ENCODE data around the gene CAMSAP1. TPM values are rescaled to one million over a fixed set of nuclear protein-coding genes. Genes with fewer than 3 reads are reported as not detected.
"Not testable (repeated sequence)": the region's sequence is repeated elsewhere in the genome, so short reads cannot be mapped to it uniquely, and the experiment has no call there.

CAMSAP1 gene
- total and polyA plus RNA-seq, 10 donors: 2.4 to 34.3 (median 19.8) TPM

DNA sequence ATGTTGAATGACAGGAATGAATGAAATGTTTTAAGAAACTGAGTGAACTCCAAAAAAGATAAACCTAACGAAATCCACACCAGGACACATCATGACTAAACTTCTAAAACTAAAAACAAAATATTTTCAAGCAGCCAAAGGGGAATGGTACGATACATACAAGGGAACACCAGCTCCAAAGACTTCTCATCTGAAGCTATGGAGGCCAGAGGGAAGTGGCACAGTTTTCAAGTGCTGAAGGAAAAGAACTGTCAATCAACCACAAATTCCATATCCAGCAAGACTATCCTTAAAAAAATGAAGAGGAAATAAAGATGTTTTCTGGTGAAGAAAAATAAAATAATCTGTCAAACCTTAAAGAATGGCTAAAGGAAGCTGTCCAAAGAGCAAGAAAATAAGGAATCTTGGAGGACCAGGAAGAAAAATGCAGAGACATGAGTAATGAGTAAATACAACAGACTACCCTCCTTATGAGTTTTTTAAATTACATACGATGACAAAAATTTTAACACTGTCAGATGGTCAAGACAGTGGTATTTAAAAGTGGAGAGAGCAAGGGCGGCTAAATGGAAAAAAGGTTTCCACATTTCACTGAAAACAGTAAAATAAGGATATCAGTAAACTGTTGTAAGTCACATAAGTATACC, 12.0 kb downstream of the CAMSAP1 start:
- Histone ChIP-seq H3K36me3 (no peaks in the 10 kb centered on the region), H3K4me3 (no peak overlapping the region), H3K27me3 (replicated peaks in 1 of 7) (no peaks in the 10 kb centered on the region), H3K4me1 (peaks cover 0 to 64% (median 15%) of the 10 kb centered on the region in 6 donors), H3K27ac (no peak overlapping the region), H3K9me3 (no peaks in the 10 kb centered on the region)
- WGBS, 5 donors: 91 to 95% (median 93%) methylated on average over 4 of the region's 4 CpGs
- intact Hi-C loops (cut with DNase I; ENCODE audit: low total_unique reads): no loop called here
- TF ChIP-seq POLR2AphosphoS5 (IDR thresholded peaks at IDR 0.05): no peak
- no peak for TF ChIP-seq POLR2A (IDR thresholded peaks at IDR 0.05)
- TF ChIP-seq, protein P1, sequence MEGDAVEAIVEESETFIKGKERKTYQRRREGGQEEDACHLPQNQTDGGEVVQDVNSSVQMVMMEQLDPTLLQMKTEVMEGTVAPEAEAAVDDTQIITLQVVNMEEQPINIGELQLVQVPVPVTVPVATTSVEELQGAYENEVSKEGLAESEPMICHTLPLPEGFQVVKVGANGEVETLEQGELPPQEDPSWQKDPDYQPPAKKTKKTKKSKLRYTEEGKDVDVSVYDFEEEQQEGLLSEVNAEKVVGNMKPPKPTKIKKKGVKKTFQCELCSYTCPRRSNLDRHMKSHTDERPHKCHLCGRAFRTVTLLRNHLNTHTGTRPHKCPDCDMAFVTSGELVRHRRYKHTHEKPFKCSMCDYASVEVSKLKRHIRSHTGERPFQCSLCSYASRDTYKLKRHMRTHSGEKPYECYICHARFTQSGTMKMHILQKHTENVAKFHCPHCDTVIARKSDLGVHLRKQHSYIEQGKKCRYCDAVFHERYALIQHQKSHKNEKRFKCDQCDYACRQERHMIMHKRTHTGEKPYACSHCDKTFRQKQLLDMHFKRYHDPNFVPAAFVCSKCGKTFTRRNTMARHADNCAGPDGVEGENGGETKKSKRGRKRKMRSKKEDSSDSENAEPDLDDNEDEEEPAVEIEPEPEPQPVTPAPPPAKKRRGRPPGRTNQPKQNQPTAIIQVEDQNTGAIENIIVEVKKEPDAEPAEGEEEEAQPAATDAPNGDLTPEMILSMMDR (IDR thresholded peaks at IDR 0.05 in 8 of 11, conservative IDR thresholded peaks at IDR 0.05 in 3 of 11): no peak
- no peak for DNase-seq

DNA sequence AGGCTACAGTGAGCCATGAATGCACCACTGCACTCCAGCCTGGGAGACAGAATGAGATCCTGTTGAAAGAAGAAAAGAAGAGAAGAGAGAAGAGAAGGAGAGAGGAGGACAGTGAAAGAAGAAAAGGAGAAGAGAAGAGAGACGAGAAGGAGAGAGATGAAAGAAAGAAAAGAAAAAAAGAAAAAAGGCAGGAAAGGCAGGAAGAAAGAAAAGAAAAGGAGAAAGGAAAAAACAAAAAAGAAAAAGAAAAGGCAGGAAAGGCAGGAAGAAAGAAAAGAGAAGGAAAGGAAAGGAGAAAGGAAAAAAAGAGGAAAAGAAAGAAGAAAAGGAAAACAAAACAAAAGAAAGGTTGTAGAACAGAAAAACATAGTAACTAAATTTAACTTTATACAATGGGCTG, 14.2 kb downstream of the CAMSAP1 start:
- intact Hi-C loops (cut with DNase I; ENCODE audit: low total_unique reads): no loop called here
- H3K4me1 ChIP-seq: peaks cover 4 to 74% (median 29%) of the 10 kb centered on the region in 6 donors
- H3K4me3 ChIP-seq: no peak overlapping the region
- 81 to 95% (median 83%) methylated on average over 1 of the region's 1 CpG for WGBS, 5 donors
- H3K36me3 ChIP-seq: no peaks in the 10 kb centered on the region
- DNase-seq: no peak
- no peaks in the 10 kb centered on the region for H3K9me3 ChIP-seq
- no peaks in the 10 kb centered on the region for H3K27me3 ChIP-seq (replicated peaks in 1 of 7)
- TF ChIP-seq POLR2AphosphoS5 (IDR thresholded peaks at IDR 0.05) (no peak), POLR2A (IDR thresholded peaks at IDR 0.05) (no peak)
- no peak overlapping the region for H3K27ac ChIP-seq

DNA sequence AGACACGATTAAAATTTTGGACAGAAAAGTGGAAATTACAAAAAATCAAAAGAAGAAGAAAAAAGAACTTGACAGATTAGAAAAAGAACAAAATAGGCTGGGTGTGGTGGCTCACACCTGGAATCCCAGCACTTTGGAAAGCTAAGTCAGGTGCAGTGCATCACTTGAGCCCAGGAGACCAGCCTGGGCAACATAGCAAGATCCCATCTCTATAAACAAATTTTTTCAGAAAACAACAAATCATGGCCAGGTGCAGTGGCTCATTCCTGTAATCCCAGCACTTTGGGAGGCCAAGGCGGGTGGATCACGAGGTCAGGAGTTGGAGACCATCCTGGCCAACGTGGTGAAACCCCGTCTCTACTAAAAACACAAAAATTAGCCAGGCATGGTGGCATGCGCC, 15.0 kb downstream of the CAMSAP1 start:
- H3K27me3 ChIP-seq (replicated peaks in 1 of 7); DNase-seq; intact Hi-C loops (cut with DNase I; ENCODE audit: low total_unique reads); H3K36me3 ChIP-seq; H3K27ac ChIP-seq; H3K9me3 ChIP-seq; H3K4me3 ChIP-seq: not testable (repeated sequence)
- peaks cover 12 to 82% (median 37%) of the 10 kb centered on the region in 6 donors for H3K4me1 ChIP-seq
- 90 to 97% (median 96%) methylated on average over 6 of the region's 6 CpGs for WGBS, 5 donors

DNA sequence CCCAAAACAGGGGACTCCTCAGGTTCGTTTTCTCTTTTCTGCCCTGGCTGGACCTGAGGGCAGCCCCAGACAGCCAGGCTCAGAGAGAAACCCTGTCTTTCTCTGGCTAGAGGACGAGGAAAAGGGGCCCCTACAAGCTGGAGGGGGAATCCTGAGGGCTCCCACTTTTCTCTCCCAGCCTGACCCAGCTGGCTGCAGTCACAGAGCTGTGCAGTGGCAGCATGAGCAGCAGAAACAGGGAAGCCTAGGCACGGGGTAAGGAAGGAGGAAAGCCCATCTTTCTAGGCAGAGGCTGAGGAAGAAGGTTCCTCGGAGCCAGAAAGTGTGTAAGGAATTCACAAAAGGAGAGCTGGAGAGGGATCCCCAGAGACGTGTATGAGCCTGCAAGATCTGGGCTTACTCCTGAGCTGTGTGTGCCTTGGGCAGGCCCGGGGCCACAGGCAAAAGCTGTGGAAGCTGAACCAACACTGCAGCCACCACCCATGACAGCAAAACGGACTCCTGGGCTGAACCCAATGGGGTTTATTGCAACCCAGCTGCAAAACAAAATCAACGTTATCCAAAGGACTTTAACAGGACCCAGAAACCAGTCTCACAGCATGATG, 16.2 kb downstream of the CAMSAP1 start:
- TF ChIP-seq POLR2A (IDR thresholded peaks at IDR 0.05) (no peak), POLR2AphosphoS5 (IDR thresholded peaks at IDR 0.05) (no peak)
- TF ChIP-seq, protein P1 (IDR thresholded peaks at IDR 0.05 in 8 of 11, conservative IDR thresholded peaks at IDR 0.05 in 3 of 11): no peak
- peaks cover 18 to 86% (median 44%) of the 10 kb centered on the region in 6 donors for H3K4me1 ChIP-seq

DNA sequence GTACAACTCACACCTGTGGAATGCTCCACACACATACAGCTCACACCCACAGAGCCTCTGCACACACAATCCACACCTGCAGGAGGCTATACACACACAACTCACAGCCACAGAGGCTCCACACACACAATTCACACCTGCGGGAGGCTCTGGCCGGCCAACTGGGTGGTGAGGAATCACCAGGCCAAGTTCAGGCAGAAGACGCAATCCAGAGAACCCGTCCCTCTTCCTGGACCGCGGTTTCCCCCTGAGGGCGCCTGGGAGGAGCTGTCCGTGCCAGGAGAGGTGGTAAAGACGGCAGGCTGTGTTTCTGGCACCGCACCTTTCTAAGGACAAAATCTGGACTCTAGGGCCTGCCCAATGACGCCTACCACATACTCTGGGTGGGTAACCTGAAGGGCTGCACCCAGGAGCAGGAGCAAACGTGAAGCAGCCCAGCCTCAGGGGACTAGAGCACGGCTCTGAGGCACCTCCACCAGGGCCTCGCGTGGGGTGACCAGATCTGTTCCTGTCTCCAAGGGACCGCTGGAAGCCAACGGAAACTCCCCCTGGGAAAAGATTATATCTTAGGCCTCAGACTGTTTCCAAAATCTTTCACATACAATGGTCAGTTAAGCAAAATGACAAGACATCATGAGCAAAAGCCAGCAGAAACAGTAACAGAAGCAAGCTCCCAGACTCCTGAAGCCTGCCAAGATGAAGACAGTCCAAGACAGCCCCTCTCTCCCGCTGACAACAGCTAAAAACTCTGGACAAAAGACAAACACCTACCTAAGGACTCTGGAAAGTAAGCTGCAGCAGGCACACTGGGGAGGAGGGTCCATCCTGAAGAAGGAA, 16.9 kb downstream of the CAMSAP1 start:
- Histone ChIP-seq H3K36me3 (no peaks in the 10 kb centered on the region), H3K4me3 (no peak overlapping the region), H3K27me3 (replicated peaks in 1 of 7) (no peaks in the 10 kb centered on the region), H3K27ac (no peak overlapping the region), H3K4me1 (peaks cover 18 to 87% (median 46%) of the 10 kb centered on the region in 6 donors), H3K9me3 (no peaks in the 10 kb centered on the region)
- intact Hi-C loops (cut with DNase I; ENCODE audit: low total_unique reads): no loop called here
- DNase-seq: peak; percentile 39
- TF ChIP-seq POLR2A (IDR thresholded peaks at IDR 0.05): no peak
- TF ChIP-seq, protein P1 (IDR thresholded peaks at IDR 0.05 in 8 of 11, conservative IDR thresholded peaks at IDR 0.05 in 3 of 11): no peak
- no peak for TF ChIP-seq POLR2AphosphoS5 (IDR thresholded peaks at IDR 0.05)
- 77 to 90% (median 85%) methylated on average over 14 to 18 of the region's 18 CpGs for WGBS, 5 donors

More for the DNA sequence above, 16.2 kb downstream of the CAMSAP1 start:
- 81 to 83% (median 81%) methylated on average over 8 of the region's 8 CpGs for WGBS, 5 donors
- no peak for DNase-seq
- no peak overlapping the region for H3K27ac ChIP-seq
- H3K36me3 ChIP-seq: no peaks in the 10 kb centered on the region
- intact Hi-C loops (cut with DNase I; ENCODE audit: low total_unique reads): no loop called here
- H3K27me3 ChIP-seq (replicated peaks in 1 of 7): no peaks in the 10 kb centered on the region
- no peaks in the 10 kb centered on the region for H3K9me3 ChIP-seq
- no peak overlapping the region for H3K4me3 ChIP-seq
